ENCODE data around the gene WDFY4. TPM values are rescaled to one million over a fixed set of nuclear protein-coding genes. Genes with fewer than 3 reads are reported as not detected.

The WDFY4 gene, protein sequence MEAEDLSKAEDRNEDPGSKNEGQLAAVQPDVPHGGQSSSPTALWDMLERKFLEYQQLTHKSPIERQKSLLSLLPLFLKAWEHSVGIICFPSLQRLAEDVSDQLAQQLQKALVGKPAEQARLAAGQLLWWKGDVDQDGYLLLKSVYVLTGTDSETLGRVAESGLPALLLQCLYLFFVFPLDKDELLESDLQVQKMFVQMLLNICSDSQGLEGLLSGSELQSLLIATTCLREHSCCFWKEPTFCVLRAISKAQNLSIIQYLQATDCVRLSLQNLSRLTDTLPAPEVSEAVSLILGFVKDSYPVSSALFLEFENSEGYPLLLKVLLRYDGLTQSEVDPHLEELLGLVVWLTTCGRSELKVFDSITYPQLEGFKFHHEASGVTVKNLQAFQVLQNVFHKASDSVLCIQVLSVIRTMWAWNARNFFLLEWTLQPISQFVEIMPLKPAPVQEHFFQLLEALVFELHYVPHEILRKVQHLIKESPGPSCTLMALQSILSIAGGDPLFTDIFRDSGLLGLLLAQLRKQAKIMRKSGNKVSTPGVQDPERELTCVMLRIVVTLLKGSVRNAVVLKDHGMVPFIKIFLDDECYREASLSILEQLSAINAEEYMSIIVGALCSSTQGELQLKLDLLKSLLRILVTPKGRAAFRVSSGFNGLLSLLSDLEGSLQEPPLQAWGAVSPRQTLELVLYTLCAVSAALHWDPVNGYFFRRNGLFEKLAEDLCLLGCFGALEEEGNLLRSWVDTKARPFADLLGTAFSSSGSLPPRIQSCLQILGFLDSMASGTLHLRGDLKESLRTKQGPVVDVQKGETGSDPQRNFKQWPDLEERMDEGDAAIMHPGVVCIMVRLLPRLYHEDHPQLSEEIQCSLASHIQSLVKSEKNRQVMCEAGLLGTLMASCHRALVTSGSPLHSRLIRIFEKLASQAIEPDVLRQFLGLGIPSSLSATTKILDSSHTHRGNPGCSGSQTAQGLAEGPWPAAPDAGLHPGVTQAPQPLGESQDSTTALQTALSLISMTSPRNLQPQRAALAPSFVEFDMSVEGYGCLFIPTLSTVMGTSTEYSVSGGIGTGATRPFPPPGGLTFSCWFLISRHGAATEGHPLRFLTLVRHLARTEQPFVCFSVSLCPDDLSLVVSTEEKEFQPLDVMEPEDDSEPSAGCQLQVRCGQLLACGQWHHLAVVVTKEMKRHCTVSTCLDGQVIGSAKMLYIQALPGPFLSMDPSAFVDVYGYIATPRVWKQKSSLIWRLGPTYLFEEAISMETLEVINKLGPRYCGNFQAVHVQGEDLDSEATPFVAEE (N-terminal part only)
- total RNA-seq (2021; fragmentation: NEBNext Ultra II Directional; extraction: Animal tissue kit (Norgen Biotek cat#: 25700)): not detected
- long read RNA-seq: 0 reads

DNA sequence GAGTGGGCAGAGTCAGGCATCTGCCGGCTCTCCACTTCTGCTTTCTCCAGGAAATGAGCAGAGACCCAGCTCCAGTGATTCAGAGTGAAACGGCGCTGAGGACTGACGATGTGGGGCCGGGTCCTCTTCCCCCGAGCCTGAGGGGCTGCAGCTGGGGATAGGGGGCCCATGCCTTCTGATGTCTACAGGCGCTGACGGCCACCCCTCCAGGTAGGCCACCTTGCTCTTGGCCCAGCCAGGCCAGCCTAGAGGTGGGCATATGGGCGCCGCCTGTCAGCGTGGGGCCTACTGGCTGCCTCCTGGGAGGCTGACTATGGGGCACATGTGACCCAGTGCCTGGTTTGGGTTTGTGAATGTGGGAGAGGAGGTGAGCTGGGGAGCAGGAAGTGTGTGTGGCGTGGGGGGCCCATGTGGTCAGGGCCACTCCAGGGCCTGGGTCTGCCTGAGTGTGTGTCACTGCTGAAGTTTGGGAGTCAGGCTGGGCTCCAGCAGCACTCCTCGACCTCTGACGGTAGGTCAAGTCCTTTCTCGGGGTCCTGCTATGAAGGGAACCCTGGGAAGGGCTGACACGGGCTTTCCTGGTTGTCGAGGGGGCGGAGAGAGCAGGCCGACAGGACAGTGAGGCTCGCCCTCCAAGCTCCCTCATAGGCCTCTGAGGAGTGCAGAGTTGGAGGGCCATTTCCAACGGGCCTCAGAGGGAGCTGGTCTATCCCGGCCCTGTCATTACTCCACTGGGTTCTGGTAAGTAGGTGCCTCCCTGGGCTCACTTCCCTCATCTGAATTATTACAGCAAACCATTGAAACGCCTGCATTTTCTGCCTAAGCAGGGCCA lies at the start of gene WDFY4:
WDFY4 (plus strand) TSS at position 82 of the 832 bp plus-strand sequence. CDS start 24,860 bp downstream, outside the sequence.
- TF ChIP-seq, protein P1, sequence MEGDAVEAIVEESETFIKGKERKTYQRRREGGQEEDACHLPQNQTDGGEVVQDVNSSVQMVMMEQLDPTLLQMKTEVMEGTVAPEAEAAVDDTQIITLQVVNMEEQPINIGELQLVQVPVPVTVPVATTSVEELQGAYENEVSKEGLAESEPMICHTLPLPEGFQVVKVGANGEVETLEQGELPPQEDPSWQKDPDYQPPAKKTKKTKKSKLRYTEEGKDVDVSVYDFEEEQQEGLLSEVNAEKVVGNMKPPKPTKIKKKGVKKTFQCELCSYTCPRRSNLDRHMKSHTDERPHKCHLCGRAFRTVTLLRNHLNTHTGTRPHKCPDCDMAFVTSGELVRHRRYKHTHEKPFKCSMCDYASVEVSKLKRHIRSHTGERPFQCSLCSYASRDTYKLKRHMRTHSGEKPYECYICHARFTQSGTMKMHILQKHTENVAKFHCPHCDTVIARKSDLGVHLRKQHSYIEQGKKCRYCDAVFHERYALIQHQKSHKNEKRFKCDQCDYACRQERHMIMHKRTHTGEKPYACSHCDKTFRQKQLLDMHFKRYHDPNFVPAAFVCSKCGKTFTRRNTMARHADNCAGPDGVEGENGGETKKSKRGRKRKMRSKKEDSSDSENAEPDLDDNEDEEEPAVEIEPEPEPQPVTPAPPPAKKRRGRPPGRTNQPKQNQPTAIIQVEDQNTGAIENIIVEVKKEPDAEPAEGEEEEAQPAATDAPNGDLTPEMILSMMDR (IDR thresholded peaks at IDR 0.05): no peak
- H3K27ac Mint-ChIP-seq: no peak within 1 kb of the TSS
- no peak within 1 kb of the TSS for H3K4me3 Mint-ChIP-seq

DNA sequence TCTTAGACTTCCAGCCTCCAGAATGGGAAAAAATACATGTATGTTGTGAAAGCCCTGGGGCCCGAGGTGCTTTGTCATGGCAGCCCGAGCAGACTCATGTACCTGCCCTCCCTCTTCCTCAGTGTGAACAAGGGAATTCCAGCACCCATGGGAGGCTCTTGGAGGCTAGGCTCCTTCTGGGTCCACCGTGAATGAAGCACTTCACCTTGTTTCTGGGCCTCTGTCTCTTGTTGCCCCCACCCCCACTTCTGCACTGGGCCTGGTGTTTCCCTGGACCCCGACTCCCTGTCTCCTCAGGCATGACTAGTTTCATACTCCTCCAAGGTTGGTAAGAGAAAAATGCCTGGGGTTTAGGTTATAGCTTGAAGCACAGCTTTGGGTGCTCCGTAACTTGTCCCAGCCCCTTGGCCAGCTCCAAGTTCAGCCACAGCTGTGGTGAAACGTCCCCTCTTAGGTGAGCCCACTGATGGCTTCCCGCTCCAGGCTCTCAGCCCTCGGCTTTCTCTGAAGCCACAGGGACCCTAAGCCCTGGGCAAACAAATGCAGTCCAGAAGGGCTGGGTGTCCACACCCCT lies 49.6 kb upstream of the WDFY4 start:
- Mint-ChIP-seq H3K27me3 (ENCODE audit: insufficient read depth) (peaks cover 2% of the 10 kb centered on the region), H3K9me3 (no peaks in the 10 kb centered on the region), H3K4me1 (ENCODE audit: low read depth) (peaks cover 42% of the 10 kb centered on the region), H3K4me3 (no peak overlapping the region), H3K36me3 (ENCODE audit: low read depth) (peaks cover 39% of the 10 kb centered on the region), H3K27ac (peak overlapping the region; percentile 35)
- TF ChIP-seq, protein P1 (IDR thresholded peaks at IDR 0.05): no peak
- DNase-seq: no peak

More for the DNA sequence above, at the start of gene WDFY4:
- no peaks in the 10 kb centered on the region for H3K9me3 Mint-ChIP-seq
- DNase-seq: no peak
- H3K4me1 Mint-ChIP-seq (ENCODE audit: low read depth): no peaks in the 10 kb centered on the region
- peaks cover 31% of the 10 kb centered on the region for H3K27me3 Mint-ChIP-seq (ENCODE audit: insufficient read depth)
- no peaks in the 10 kb centered on the region for H3K36me3 Mint-ChIP-seq (ENCODE audit: low read depth)

DNA sequence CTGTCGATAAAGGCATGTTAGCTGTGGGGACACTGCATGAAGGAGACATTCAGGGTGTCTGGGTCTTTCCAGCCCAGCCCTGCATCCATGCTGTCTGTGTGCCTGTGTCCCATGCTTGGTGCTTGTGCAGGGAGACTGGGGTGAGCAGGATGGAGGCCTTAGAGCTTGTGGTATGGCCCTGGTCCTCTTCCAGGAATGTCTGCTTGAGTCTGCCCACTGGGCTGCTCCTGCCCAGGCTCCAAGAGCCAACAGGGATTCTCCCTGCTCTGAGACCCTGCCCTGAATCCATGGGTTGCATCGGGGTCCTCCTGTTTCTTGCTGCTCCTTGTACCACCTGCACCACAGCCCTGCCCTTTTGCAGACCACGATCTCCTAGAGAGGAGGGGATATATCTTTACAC lies 48.4 kb upstream of the WDFY4 start:
- TF ChIP-seq, protein P1 (IDR thresholded peaks at IDR 0.05): no peak
- Mint-ChIP-seq H3K27ac (no peak overlapping the region), H3K36me3 (ENCODE audit: low read depth) (peaks cover 47% of the 10 kb centered on the region), H3K4me1 (ENCODE audit: low read depth) (peaks cover 46% of the 10 kb centered on the region), H3K27me3 (ENCODE audit: insufficient read depth) (peaks cover 2% of the 10 kb centered on the region), H3K4me3 (no peak overlapping the region), H3K9me3 (peaks cover 5% of the 10 kb centered on the region)
- DNase-seq: no peak

DNA sequence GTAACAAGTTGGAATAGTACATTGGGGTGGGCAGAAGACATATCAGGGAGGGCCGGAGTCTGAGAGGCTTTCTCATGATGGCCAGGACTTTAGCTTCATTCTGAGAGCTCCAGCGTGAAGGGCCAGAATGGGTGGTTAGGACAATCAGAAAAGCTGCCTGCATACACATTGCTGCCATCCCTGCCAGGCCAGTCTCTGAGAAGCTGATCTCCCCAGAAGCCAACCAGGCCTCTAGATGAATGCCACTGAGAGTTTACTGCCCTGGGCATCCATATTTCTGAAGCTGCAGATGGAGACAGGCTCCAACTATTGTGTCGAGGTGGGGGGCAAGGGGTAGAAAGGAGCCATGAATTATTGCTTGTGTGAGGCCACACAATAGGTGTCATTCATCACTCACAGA lies 47.8 kb upstream of the WDFY4 start:
- no peak overlapping the region for H3K27ac Mint-ChIP-seq
- H3K36me3 Mint-ChIP-seq (ENCODE audit: low read depth): peaks cover 48% of the 10 kb centered on the region
- peaks cover 12% of the 10 kb centered on the region for H3K9me3 Mint-ChIP-seq
- DNase-seq: no peak
- TF ChIP-seq, protein P1 (IDR thresholded peaks at IDR 0.05): no peak
- peaks cover 2% of the 10 kb centered on the region for H3K27me3 Mint-ChIP-seq (ENCODE audit: insufficient read depth)
- H3K4me3 Mint-ChIP-seq: no peak overlapping the region
- peaks cover 44% of the 10 kb centered on the region for H3K4me1 Mint-ChIP-seq (ENCODE audit: low read depth)
